Measurements from ENCODE around the gene SLC1A7. TPM values are rescaled to one million over a fixed set of nuclear protein-coding genes. Genes with fewer than 3 reads are reported as not detected.

Gene SLC1A7
- total RNA-seq, 1 experiment from 2014 or later = not detected

DNA sequence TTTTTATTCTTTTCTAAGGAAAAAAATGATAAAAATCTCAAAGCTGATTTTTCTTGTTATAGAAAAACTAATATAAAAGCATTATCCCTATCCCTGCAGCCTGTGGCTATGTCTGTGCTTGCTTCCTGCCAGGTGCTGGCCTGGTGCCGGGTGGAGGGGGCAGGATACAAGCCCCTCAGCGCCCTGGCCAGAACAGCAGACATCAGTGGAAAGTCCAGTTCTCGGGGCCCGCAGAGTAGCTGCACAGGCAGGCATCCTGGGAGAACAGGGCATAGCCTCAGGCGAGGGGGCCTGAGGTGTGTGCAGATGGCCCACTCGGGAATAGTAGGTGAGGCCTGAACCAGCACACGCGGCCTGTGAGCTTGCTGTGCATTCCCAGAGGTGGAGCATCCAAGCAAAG, 57.0 kb downstream of the SLC1A7 start:
- H3K9me3 ChIP-seq (ENCODE audit: control insufficient read depth in 1 of 2, insufficient read depth in 1 of 2, low read depth in 1 of 2, low read length in 2 of 2) = no peaks in the 10 kb centered on the region
- peaks cover 0 to 17% of the 10 kb centered on the region in 2 experiments; a peak in 2 of 4 replicates for H3K4me1 ChIP-seq (ENCODE audit: control insufficient read depth in 1 of 2, insufficient read depth in 2 of 2, low read length in 2 of 2)
- no peaks in the 10 kb centered on the region for H3K27me3 ChIP-seq (ENCODE audit: insufficient read depth, low read length)
- H3K9ac ChIP-seq (ENCODE audit: low read length) = no peak overlapping the region
- POLR2A ChIA-PET = no interaction called here
- H4K20me1 ChIP-seq (ENCODE audit: insufficient read depth) = no peaks in the 10 kb centered on the region
- DNase-seq (ENCODE audit: low read depth, low spot score) = no peak
- no TSS peak for BruUV-seq (replicated peaks)
- no peak overlapping the region for H3K4me3 ChIP-seq (replicated peaks in 1 of 2; ENCODE audit: low read depth in 1 of 2, low read length in 2 of 2)
- ATAC-seq = no peak
- no peaks in the 10 kb centered on the region for H3K36me3 ChIP-seq (ENCODE audit: control insufficient read depth in 1 of 2, insufficient read depth in 2 of 2, low read length in 2 of 2)
- no peaks in the 10 kb centered on the region for H3K79me2 ChIP-seq (ENCODE audit: insufficient read depth, low read length)
- no peak overlapping the region for H3K4me2 ChIP-seq (ENCODE audit: low read length)
- H2AFZ ChIP-seq (ENCODE audit: low read depth, low read length, poor library complexity, severe bottlenecking) = no peak overlapping the region
- no peak for TF ChIP-seq ZBTB33 (IDR thresholded peaks at IDR 0.05; ENCODE audit: extremely low read depth, insufficient replicate concordance, low read length)
- TF ChIP-seq ELF1 (IDR thresholded peaks at IDR 0.05; ENCODE audit: borderline replicate concordance, low read depth) = no peak
- intact Hi-C loops (cut with micrococcal nuclease) = no loop called here
- CTCF ChIA-PET = no interaction called here
- no peaks in the 10 kb centered on the region for H3K9me2 ChIP-seq (ENCODE audit: insufficient read depth)
- no peak overlapping the region for H3K27ac ChIP-seq (ENCODE audit: low read depth, low read length)
- RAD21 ChIA-PET (ENCODE audit: low non-redundant PET in 1 of 2, low total read pairs in 2 of 2, uncharacterized antibody in 2 of 2, unreplicated experiment in 2 of 2) = no interaction called here

DNA sequence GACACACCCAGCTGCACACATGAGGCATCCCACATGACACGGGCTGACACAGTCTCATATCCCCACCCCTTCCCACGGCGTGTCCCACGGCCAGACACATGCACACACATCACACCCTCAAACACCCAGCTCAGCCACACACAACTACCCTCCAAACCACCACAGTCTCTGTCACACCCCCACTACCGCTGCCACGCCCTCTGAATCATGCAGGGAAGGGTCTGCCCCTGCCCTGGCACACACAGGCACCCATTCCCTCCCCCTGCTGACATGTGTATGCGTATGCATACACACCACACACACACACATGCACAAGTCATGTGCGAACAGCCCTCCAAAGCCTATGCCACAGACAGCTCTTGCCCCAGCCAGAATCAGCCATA, 57.9 kb downstream of the SLC1A7 start:
- Histone ChIP-seq H2AFZ (ENCODE audit: low read depth, low read length, poor library complexity, severe bottlenecking) (no peak overlapping the region), H3K4me1 (ENCODE audit: control insufficient read depth in 1 of 2, insufficient read depth in 2 of 2, low read length in 2 of 2) (peaks cover 0 to 13% of the 10 kb centered on the region in 2 experiments; a peak in 2 of 4 replicates), H3K27ac (ENCODE audit: low read depth, low read length) (no peak overlapping the region), H3K9ac (ENCODE audit: low read length) (no peak overlapping the region), H4K20me1 (ENCODE audit: insufficient read depth) (no peaks in the 10 kb centered on the region), H3K27me3 (ENCODE audit: insufficient read depth, low read length) (no peaks in the 10 kb centered on the region), H3K36me3 (ENCODE audit: control insufficient read depth in 1 of 2, insufficient read depth in 2 of 2, low read length in 2 of 2) (no peaks in the 10 kb centered on the region), H3K4me2 (ENCODE audit: low read length) (no peak overlapping the region), H3K4me3 (replicated peaks in 1 of 2; ENCODE audit: low read depth in 1 of 2, low read length in 2 of 2) (no peak overlapping the region), H3K79me2 (ENCODE audit: insufficient read depth, low read length) (no peaks in the 10 kb centered on the region), H3K9me2 (ENCODE audit: insufficient read depth) (no peaks in the 10 kb centered on the region), H3K9me3 (ENCODE audit: control insufficient read depth in 1 of 2, insufficient read depth in 1 of 2, low read depth in 1 of 2, low read length in 2 of 2) (no peaks in the 10 kb centered on the region)
- RAD21 ChIA-PET (ENCODE audit: low non-redundant PET in 1 of 2, low total read pairs in 2 of 2, uncharacterized antibody in 2 of 2, unreplicated experiment in 2 of 2) = no interaction called here
- ATAC-seq (no peak), DNase-seq (ENCODE audit: low read depth, low spot score) (no peak)
- BruUV-seq (replicated peaks) = no TSS peak
- TF ChIP-seq CEBPB (IDR thresholded peaks at IDR 0.05; ENCODE audit: low read depth) (no peak), EGR1 (IDR thresholded peaks at IDR 0.05; ENCODE audit: low read depth) (no peak), ZBTB33 (IDR thresholded peaks at IDR 0.05; ENCODE audit: extremely low read depth, insufficient replicate concordance, low read length) (no peak), SIN3A (IDR thresholded peaks at IDR 0.05; ENCODE audit: low read depth) (no peak), MAX (IDR thresholded peaks at IDR 0.05) (no peak), ZNF274 (IDR thresholded peaks at IDR 0.05; ENCODE audit: low read depth, low read length) (no peak), FOSL1 (IDR thresholded peaks at IDR 0.05; ENCODE audit: low read depth) (no peak), CBX3 (IDR thresholded peaks at IDR 0.05; ENCODE audit: low read depth) (no peak), EZH2 (IDR thresholded peaks at IDR 0.05) (no peak)
- CTCF ChIA-PET = no interaction called here
- POLR2A ChIA-PET = no interaction called here
- intact Hi-C loops (cut with micrococcal nuclease) = no loop called here

Data from HCT116 (cell line).